ENCODE measurements around the gene ELK4.
"Not testable (repeated sequence)": the region's sequence is repeated elsewhere in the genome, so short reads cannot be mapped to it uniquely, and the experiment has no call there.

The ELK4 gene

GRCh38 chr1:205664399-205665017, 32.7 kb upstream of the ELK4 start:
- DNase-seq (ENCODE audit: low spot score), result no peak

GRCh38 chr1:205663286-205663936, 31.6 kb upstream of the ELK4 start:
- no peak for DNase-seq (ENCODE audit: low spot score)

GRCh38 chr1:205662791-205663190, 31.0 kb upstream of the ELK4 start:
- DNase-seq (ENCODE audit: low spot score), result no peak

GRCh38 chr1:205662135-205662738, 30.4 kb upstream of the ELK4 start:
- no peak for DNase-seq (ENCODE audit: low spot score)

GRCh38 chr1:205661429-205662134, 29.8 kb upstream of the ELK4 start:
- no peak for DNase-seq (ENCODE audit: low spot score)

GRCh38 chr1:205660361-205660760, 28.6 kb upstream of the ELK4 start:
- DNase-seq (ENCODE audit: low spot score), result no peak

- DNase-seq (ENCODE audit: low spot score), result peak; percentile 91
These were observed 27.3 kb upstream of the ELK4 start for GRCh38 chr1:205658943-205659581.

GRCh38 chr1:205656236-205656635, 24.4 kb upstream of the ELK4 start:
- peak; percentile 35 for DNase-seq (ENCODE audit: low spot score)

- DNase-seq (ENCODE audit: low spot score), result no peak
These were observed 21.2 kb upstream of the ELK4 start for GRCh38 chr1:205652984-205653383.

- DNase-seq (ENCODE audit: low spot score), result no peak
These were observed 18.4 kb upstream of the ELK4 start for GRCh38 chr1:205650241-205650640.

GRCh38 chr1:205645519-205645918, 13.7 kb upstream of the ELK4 start:
- DNase-seq (ENCODE audit: low spot score), result no peak

GRCh38 chr1:205642679-205643307, 11.0 kb upstream of the ELK4 start:
- DNase-seq (ENCODE audit: low spot score), result no peak

- no peak for DNase-seq (ENCODE audit: low spot score)
These were observed 7.8 kb upstream of the ELK4 start for GRCh38 chr1:205639567-205639966.

- no peak for DNase-seq (ENCODE audit: low spot score)
These were observed 6.2 kb upstream of the ELK4 start for GRCh38 chr1:205637854-205638468.

GRCh38 chr1:205636732-205637131, 4.9 kb upstream of the ELK4 start:
- no peak for DNase-seq (ENCODE audit: low spot score)

GRCh38 chr1:205636138-205636530, 4.3 kb upstream of the ELK4 start:
- DNase-seq (ENCODE audit: low spot score), result not testable (repeated sequence)

- peak; percentile 16 for DNase-seq (ENCODE audit: low spot score)
These were observed 1.7 kb upstream of the ELK4 start for GRCh38 chr1:205633421-205633976.

- no peak for DNase-seq (ENCODE audit: low spot score)
These were observed 908 bp upstream of the ELK4 start for GRCh38 chr1:205632669-205633169.

GRCh38 chr1:205631010-205631767, 622 bp downstream of the ELK4 start:
- peak; percentile 75 for DNase-seq (ENCODE audit: low spot score)

GRCh38 chr1:205630651-205631009, 1.2 kb downstream of the ELK4 start:
- DNase-seq (ENCODE audit: low spot score), result peak; percentile 13

Data from AG08396 (cell line).